Uterus (tissue), 4 donors: Measurements from ENCODE around the gene CPED1. TPM values are rescaled to one million over a fixed set of nuclear protein-coding genes. Genes with fewer than 3 reads are reported as not detected.

ENCODE experiments used
- DNase-seq, 2 donors: peaks; one replicate each; pipeline ENCODE4 v3.0.0-alpha.2; 2019 to 2020
- H3K27ac ChIP-seq, 2 donors: fragments of 200-600 bp; sonication (generic); 1 replicate in 1 of 2; 2 replicates in 1 of 2; pipeline ENCODE4 v1.5.1; 2016 to 2018
- H3K27me3 ChIP-seq, 2 donors: fragments of 200-600 bp; sonication (generic); one replicate each; pipeline ENCODE4 v1.5.1; 2018 to 2019; ENCODE audit warnings: control low read depth in 1 of 2
- H3K36me3 ChIP-seq, 2 donors: fragments of 200-600 bp; sonication (generic); one replicate each; pipeline ENCODE4 v1.5.1; 2019; ENCODE audit warnings: control low read depth in 1 of 2
- H3K4me1 ChIP-seq, 2 donors: fragments of 200-600 bp; sonication (generic); one replicate each; pipeline ENCODE4 v1.5.1; 2018 to 2019; ENCODE audit warnings: control low read depth in 1 of 2
- H3K4me3 ChIP-seq, 2 donors: fragments of 200-600 bp; sonication (generic); 1 replicate in 1 of 2; 2 replicates in 1 of 2; pipeline ENCODE4 v1.5.1; 2018 to 2019; ENCODE audit warnings: mild to moderate bottlenecking in 1 of 2
- H3K9me3 ChIP-seq, 2 donors: fragments of 200-600 bp; sonication (generic); one replicate each; pipeline ENCODE4 v1.5.1; 2019; ENCODE audit warnings: control low read depth in 1 of 2
- CTCF ChIP-seq, 4 experiments: fragments of 200-600 bp in 2 of 4; fragments of 450-650 bp in 2 of 4; sonication (generic) in 2 of 4; IDR thresholded peaks; one replicate each; pipeline ENCODE4 v1.5.1; 2016 to 2019; ENCODE audit warnings: antibody characterized with exemption in 4 of 4, mild to moderate bottlenecking in 2 of 4, moderate library complexity in 1 of 4
- POLR2A ChIP-seq, 2 donors: fragments of 450-650 bp; IDR thresholded peaks; one replicate each; pipeline ENCODE4 v1.6.1; 2016; ENCODE audit warnings: antibody characterized with exemption in 2 of 2, mild to moderate bottlenecking in 1 of 2, moderate library complexity in 1 of 2
- intact Hi-C: fragments of 100-400 bp; cut with DNase I; formaldehyde crosslinking; loops from one replicate; pipeline ENCODE4 v1.15.1; 2023; ENCODE audit warnings: low total_unique reads
- total RNA-seq, 4 donors: library from RNA; depleted of rRNA in 3 of 4; stranded (reverse); fragments of >200 nt in 3 of 4; gene quantifications; one replicate each; pipeline versions ENCODE4 v1.1.0 to v1.2.4, GENCODE V29; 2014 to 2023
- donor health status: DM: yes; HTN: yes; CAD: no.

CPED1 gene
- total RNA-seq, 4 donors from 2014 or later: 47.4 to 194 (median 59.2) TPM

- DNase-seq: no peak
- TF ChIP-seq CTCF (IDR thresholded peaks at IDR 0.05): no peak
- Histone ChIP-seq H3K27me3 (no peaks in the 10 kb centered on the region), H3K9me3 (no peaks in the 10 kb centered on the region), H3K27ac (no peak overlapping the region), H3K36me3 (no peaks in the 10 kb centered on the region), H3K4me1 (no peaks in the 10 kb centered on the region), H3K4me3 (no peak overlapping the region)
- intact Hi-C loops: no loop called here
Observed at GRCh38 chr7:120960714-120961113, 27.8 kb upstream of the CPED1 start.

DNA sequence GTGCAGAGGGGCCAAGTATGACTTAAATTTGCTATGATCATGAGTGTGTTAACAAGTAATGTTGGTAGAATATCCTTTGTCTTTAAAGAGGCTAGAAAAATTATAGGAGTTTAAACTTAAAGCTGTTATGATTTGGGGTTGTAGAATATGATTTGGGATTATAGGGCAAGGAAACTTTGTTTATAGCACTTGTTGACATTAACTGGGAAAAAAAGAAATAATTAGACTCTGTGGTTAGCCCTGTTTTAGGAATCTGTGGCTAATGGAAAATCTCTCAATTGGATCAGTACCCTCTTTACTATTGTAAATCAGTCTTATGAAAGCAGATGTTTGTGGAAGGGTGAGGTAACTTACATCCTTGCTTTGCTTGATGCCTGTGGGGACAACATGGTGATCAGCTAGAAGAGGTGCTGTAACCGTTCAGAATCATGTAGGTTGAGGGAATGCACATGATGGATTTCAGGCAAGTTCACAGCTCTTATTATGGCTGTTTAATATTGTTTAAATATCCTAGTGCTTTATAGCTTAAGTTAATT is 26.8 kb upstream of the CPED1 start:
- Histone ChIP-seq H3K4me1 (no peaks in the 10 kb centered on the region), H3K4me3 (no peak overlapping the region), H3K27me3 (no peaks in the 10 kb centered on the region), H3K27ac (no peak overlapping the region), H3K9me3 (no peaks in the 10 kb centered on the region), H3K36me3 (no peaks in the 10 kb centered on the region)
- TF ChIP-seq CTCF (IDR thresholded peaks at IDR 0.05): no peak
- TF ChIP-seq POLR2A (IDR thresholded peaks at IDR 0.05): no peak
- DNase-seq: no peak
- intact Hi-C loops: no loop called here

DNA sequence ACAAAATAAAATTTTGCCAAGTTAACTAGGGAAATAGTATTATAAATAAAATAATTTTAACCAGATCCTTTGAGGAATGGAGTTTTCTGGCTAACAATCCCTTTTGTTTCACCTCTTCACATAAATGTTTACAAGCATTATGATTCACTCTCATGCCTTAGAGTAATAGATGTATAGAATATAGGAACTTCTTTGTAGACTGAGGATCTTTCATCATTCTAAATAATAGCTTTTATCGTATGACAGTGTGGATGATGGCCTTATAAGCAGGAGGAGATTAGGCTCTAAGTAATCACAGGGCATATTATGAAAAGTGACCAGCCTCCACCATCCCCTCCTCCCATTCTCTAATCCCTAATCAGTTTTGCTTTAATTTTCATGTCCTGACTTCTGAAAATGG is 24.4 kb upstream of the CPED1 start:
- Histone ChIP-seq H3K9me3 (no peaks in the 10 kb centered on the region), H3K27ac (no peak overlapping the region), H3K4me3 (no peak overlapping the region), H3K4me1 (no peaks in the 10 kb centered on the region), H3K36me3 (no peaks in the 10 kb centered on the region), H3K27me3 (no peaks in the 10 kb centered on the region)
- TF ChIP-seq CTCF (IDR thresholded peaks at IDR 0.05): no peak
- TF ChIP-seq POLR2A (IDR thresholded peaks at IDR 0.05): no peak
- intact Hi-C loops: no loop called here
- DNase-seq: no peak

DNA sequence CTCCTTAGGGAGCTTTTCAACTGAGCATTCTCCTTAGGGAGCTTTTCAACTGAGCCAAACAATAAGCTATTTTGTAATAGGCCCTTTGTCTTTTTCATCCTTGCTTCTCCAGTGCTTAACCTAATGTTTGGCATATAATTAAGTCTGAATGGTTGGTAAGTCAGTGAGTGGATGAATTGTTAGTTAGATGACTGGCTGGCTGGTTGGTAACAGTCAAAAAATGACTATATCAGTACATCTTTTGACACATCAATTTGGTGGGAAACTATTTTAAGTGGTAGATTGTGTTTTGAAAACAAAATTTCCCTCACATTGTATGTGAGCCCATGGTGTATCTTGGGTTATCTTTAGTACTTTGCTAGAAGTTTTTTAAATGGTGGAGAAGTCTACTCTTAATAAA is 21.6 kb upstream of the CPED1 start:
- H3K9me3 ChIP-seq: no peaks in the 10 kb centered on the region
- no peak for DNase-seq
- no peaks in the 10 kb centered on the region for H3K27me3 ChIP-seq
- H3K4me1 ChIP-seq: no peaks in the 10 kb centered on the region
- no peaks in the 10 kb centered on the region for H3K36me3 ChIP-seq
- intact Hi-C loops: no loop called here
- no peak for TF ChIP-seq POLR2A (IDR thresholded peaks at IDR 0.05)
- no peak for TF ChIP-seq CTCF (IDR thresholded peaks at IDR 0.05)
- H3K4me3 ChIP-seq: no peak overlapping the region
- no peak overlapping the region for H3K27ac ChIP-seq

- TF ChIP-seq POLR2A (IDR thresholded peaks at IDR 0.05) (no peak), CTCF (IDR thresholded peaks at IDR 0.05) (no peak)
- no peaks in the 10 kb centered on the region for H3K9me3 ChIP-seq
- no peaks in the 10 kb centered on the region for H3K4me1 ChIP-seq
- no peak for DNase-seq
- H3K27me3 ChIP-seq: no peaks in the 10 kb centered on the region
- intact Hi-C loops: no loop called here
- H3K4me3 ChIP-seq: no peak overlapping the region
- no peaks in the 10 kb centered on the region for H3K36me3 ChIP-seq
- no peak overlapping the region for H3K27ac ChIP-seq
Observed at GRCh38 chr7:120973849-120974248, 14.7 kb upstream of the CPED1 start.
